IPS-20b (cell line): ENCODE data around the gene HHLA2.

Experiments used
- H3K27ac ChIP-seq: one replicate; pipeline ENCODE4 v1.5.1; 2013; ENCODE audit warnings: low read length
- H3K27me3 ChIP-seq: 2 replicates; pipeline ENCODE4 v1.6.1; 2013; ENCODE audit warnings: mild to moderate bottlenecking, low read length, inconsistent platforms; ENCODE audit not compliant: insufficient read depth
- H3K36me3 ChIP-seq: 2 replicates; pipeline ENCODE4 v1.6.1; 2013; ENCODE audit warnings: low read depth, mild to moderate bottlenecking, inconsistent platforms, low read length, moderate library complexity; ENCODE audit not compliant: insufficient read depth
- H3K4me1 ChIP-seq: 2 replicates; pipeline ENCODE4 v1.6.1; 2013; ENCODE audit warnings: mild to moderate bottlenecking, control low read depth, inconsistent platforms, low read length, moderate library complexity; ENCODE audit not compliant: insufficient read depth
- H3K4me3 ChIP-seq: 2 replicates; pipeline ENCODE4 v1.5.1; 2013; ENCODE audit warnings: mild to moderate bottlenecking, low read length, inconsistent platforms
- H3K9ac ChIP-seq: 2 replicates; pipeline ENCODE4 v1.6.1; 2013; ENCODE audit warnings: low read depth, mild to moderate bottlenecking, inconsistent platforms, low read length, moderate library complexity
- H3K9me3 ChIP-seq: 2 replicates; pipeline ENCODE4 v1.6.1; 2013; ENCODE audit warnings: mild to moderate bottlenecking, low read depth, low read length, inconsistent platforms; ENCODE audit not compliant: insufficient read depth

Gene HHLA2

GRCh38 chr3:108403198-108403597 lies 106.8 kb downstream of the HHLA2 start:
- Histone ChIP-seq H3K36me3 (no peaks in the 10 kb centered on the region), H3K27ac (no peak overlapping the region), H3K9me3 (no peaks in the 10 kb centered on the region), H3K27me3 (no peaks in the 10 kb centered on the region), H3K4me3 (no peak overlapping the region), H3K4me1 (peaks cover 7% of the 10 kb centered on the region; the same call in 1 of the 2 replicates), H3K9ac (no peak overlapping the region)

- Histone ChIP-seq H3K4me1 (peaks cover 7% of the 10 kb centered on the region; the same call in 1 of the 2 replicates), H3K27me3 (no peaks in the 10 kb centered on the region), H3K9me3 (no peaks in the 10 kb centered on the region), H3K27ac (no peak overlapping the region), H3K36me3 (no peaks in the 10 kb centered on the region), H3K4me3 (no peak overlapping the region), H3K9ac (no peak overlapping the region)
These were observed 107.5 kb downstream of the HHLA2 start for GRCh38 chr3:108403686-108404345.

- no peak overlapping the region for H3K4me3 ChIP-seq
- H3K9me3 ChIP-seq, result no peaks in the 10 kb centered on the region
- H3K27ac ChIP-seq, result no peak overlapping the region
- H3K9ac ChIP-seq, result no peak overlapping the region
- no peaks in the 10 kb centered on the region for H3K27me3 ChIP-seq
- H3K36me3 ChIP-seq, result no peaks in the 10 kb centered on the region
- H3K4me1 ChIP-seq, result peaks cover 7% of the 10 kb centered on the region; the same call in 1 of the 2 replicates
These were observed 108.0 kb downstream of the HHLA2 start for GRCh38 chr3:108404368-108404767.

- H3K4me1 ChIP-seq, result peaks cover 7% of the 10 kb centered on the region; the same call in 1 of the 2 replicates
- H3K9me3 ChIP-seq, result no peaks in the 10 kb centered on the region
- no peaks in the 10 kb centered on the region for H3K36me3 ChIP-seq
- no peak overlapping the region for H3K9ac ChIP-seq
- H3K4me3 ChIP-seq, result no peak overlapping the region
- H3K27me3 ChIP-seq, result no peaks in the 10 kb centered on the region
- H3K27ac ChIP-seq, result no peak overlapping the region
These were observed 109.8 kb downstream of the HHLA2 start for GRCh38 chr3:108406063-108406660.

- H3K9me3 ChIP-seq, result no peaks in the 10 kb centered on the region
- H3K4me3 ChIP-seq, result no peak overlapping the region
- no peaks in the 10 kb centered on the region for H3K36me3 ChIP-seq
- H3K27ac ChIP-seq, result no peak overlapping the region
- H3K9ac ChIP-seq, result no peak overlapping the region
- H3K4me1 ChIP-seq, result peaks cover 7% of the 10 kb centered on the region; the same call in 1 of the 2 replicates
- H3K27me3 ChIP-seq, result no peaks in the 10 kb centered on the region
These were observed 110.4 kb downstream of the HHLA2 start for GRCh38 chr3:108406661-108407206.

GRCh38 chr3:108407886-108408285 lies 111.5 kb downstream of the HHLA2 start:
- peaks cover 7% of the 10 kb centered on the region; the same call in 1 of the 2 replicates for H3K4me1 ChIP-seq
- no peaks in the 10 kb centered on the region for H3K27me3 ChIP-seq
- no peaks in the 10 kb centered on the region for H3K9me3 ChIP-seq
- H3K27ac ChIP-seq, result no peak overlapping the region
- H3K9ac ChIP-seq, result no peak overlapping the region
- no peaks in the 10 kb centered on the region for H3K36me3 ChIP-seq
- H3K4me3 ChIP-seq, result no peak overlapping the region

GRCh38 chr3:108408883-108409799 lies 112.8 kb downstream of the HHLA2 start:
- no peak overlapping the region for H3K9ac ChIP-seq
- no peak overlapping the region for H3K27ac ChIP-seq
- H3K9me3 ChIP-seq, result no peaks in the 10 kb centered on the region
- no peak overlapping the region for H3K4me3 ChIP-seq
- no peaks in the 10 kb centered on the region for H3K36me3 ChIP-seq
- H3K27me3 ChIP-seq, result no peaks in the 10 kb centered on the region
- H3K4me1 ChIP-seq, result peaks cover 7% of the 10 kb centered on the region; the same call in 1 of the 2 replicates

GRCh38 chr3:108409800-108410178 lies 113.4 kb downstream of the HHLA2 start:
- Histone ChIP-seq H3K27ac (no peak overlapping the region), H3K9me3 (no peaks in the 10 kb centered on the region), H3K9ac (no peak overlapping the region), H3K4me3 (no peak overlapping the region), H3K36me3 (no peaks in the 10 kb centered on the region), H3K4me1 (peaks cover 7% of the 10 kb centered on the region; the same call in 1 of the 2 replicates), H3K27me3 (no peaks in the 10 kb centered on the region)

- Histone ChIP-seq H3K9ac (no peak overlapping the region), H3K4me3 (no peak overlapping the region), H3K27ac (no peak overlapping the region), H3K4me1 (peaks cover 7% of the 10 kb centered on the region; the same call in 1 of the 2 replicates), H3K36me3 (no peaks in the 10 kb centered on the region), H3K27me3 (no peaks in the 10 kb centered on the region), H3K9me3 (no peaks in the 10 kb centered on the region)
These were observed 114.2 kb downstream of the HHLA2 start for GRCh38 chr3:108410531-108410984.

- H3K9me3 ChIP-seq, result no peaks in the 10 kb centered on the region
- no peaks in the 10 kb centered on the region for H3K36me3 ChIP-seq
- no peak overlapping the region for H3K9ac ChIP-seq
- no peaks in the 10 kb centered on the region for H3K27me3 ChIP-seq
- H3K27ac ChIP-seq, result no peak overlapping the region
- H3K4me1 ChIP-seq, result peaks cover 2% of the 10 kb centered on the region; the same call in 1 of the 2 replicates
- H3K4me3 ChIP-seq, result no peak overlapping the region
These were observed 115.9 kb downstream of the HHLA2 start for GRCh38 chr3:108412121-108412750.

GRCh38 chr3:108414007-108414406 lies 117.7 kb downstream of the HHLA2 start:
- H3K27me3 ChIP-seq, result no peaks in the 10 kb centered on the region
- H3K27ac ChIP-seq, result no peak overlapping the region
- H3K36me3 ChIP-seq, result no peaks in the 10 kb centered on the region
- H3K9ac ChIP-seq, result no peak overlapping the region
- no peaks in the 10 kb centered on the region for H3K4me1 ChIP-seq
- no peaks in the 10 kb centered on the region for H3K9me3 ChIP-seq
- H3K4me3 ChIP-seq, result no peak overlapping the region
